NCI-H1048 (cell line): ENCODE data around the gene GPRC5C.
"Not testable (repeated sequence)": the region's sequence is repeated elsewhere in the genome, so short reads cannot be mapped to it uniquely, and the experiment has no call there.

Experiments
- DNase-seq: peaks from one replicate; lab custom pipeline; 2025; lab: John Stamatoyannopoulos, UW

Gene GPRC5C

GRCh38 chr17:74431568-74432423 lies at the start of gene GPRC5C:
Gene GPRC5C, plus strand, starts transcription at chr17:74432088. Its CDS starts 7,689 bp downstream, at chr17:74439777.
- DNase-seq, result no peak

- DNase-seq, result no peak
These were observed 48.7 kb upstream of the GPRC5C start for GRCh38 chr17:74383141-74383540.

GRCh38 chr17:74385201-74385600 lies 46.7 kb upstream of the GPRC5C start:
- DNase-seq, result no peak

- no peak for DNase-seq
These were observed 45.5 kb upstream of the GPRC5C start for GRCh38 chr17:74386386-74386785.

- DNase-seq, result no peak
These were observed 44.3 kb upstream of the GPRC5C start for GRCh38 chr17:74387365-74388218.

- no peak for DNase-seq
These were observed 42.7 kb upstream of the GPRC5C start for GRCh38 chr17:74389084-74389753.

- no peak for DNase-seq
These were observed 41.8 kb upstream of the GPRC5C start for GRCh38 chr17:74389937-74390679.

GRCh38 chr17:74390680-74391653 lies 40.9 kb upstream of the GPRC5C start:
- no peak for DNase-seq

GRCh38 chr17:74391771-74392170 lies 40.1 kb upstream of the GPRC5C start:
- no peak for DNase-seq

- DNase-seq, result no peak
These were observed 39.0 kb upstream of the GPRC5C start for GRCh38 chr17:74392848-74393247.

- no peak for DNase-seq
These were observed 38.4 kb upstream of the GPRC5C start for GRCh38 chr17:74393346-74393942.

- no peak for DNase-seq
These were observed 37.5 kb upstream of the GPRC5C start for GRCh38 chr17:74394275-74394950.

- no peak for DNase-seq
These were observed 36.9 kb upstream of the GPRC5C start for GRCh38 chr17:74394977-74395376.

- DNase-seq, result no peak
These were observed 35.3 kb upstream of the GPRC5C start for GRCh38 chr17:74396567-74396966.

GRCh38 chr17:74402048-74402447 lies 29.8 kb upstream of the GPRC5C start:
- DNase-seq, result no peak

- DNase-seq, result no peak
These were observed 28.3 kb upstream of the GPRC5C start for GRCh38 chr17:74403512-74404137.

- no peak for DNase-seq
These were observed 27.7 kb upstream of the GPRC5C start for GRCh38 chr17:74404218-74404617.

GRCh38 chr17:74404789-74405188 lies 27.1 kb upstream of the GPRC5C start:
- DNase-seq, result no peak

GRCh38 chr17:74405311-74405710 lies 26.6 kb upstream of the GPRC5C start:
- DNase-seq, result not testable (repeated sequence)
